ENCODE results near the gene ZNF423. TPM values are rescaled to one million over a fixed set of nuclear protein-coding genes. Genes with fewer than 3 reads are reported as not detected.

The ZNF423 gene
- total RNA-seq, 1 experiment from 2014 or later: 0.49 TPM

DNA sequence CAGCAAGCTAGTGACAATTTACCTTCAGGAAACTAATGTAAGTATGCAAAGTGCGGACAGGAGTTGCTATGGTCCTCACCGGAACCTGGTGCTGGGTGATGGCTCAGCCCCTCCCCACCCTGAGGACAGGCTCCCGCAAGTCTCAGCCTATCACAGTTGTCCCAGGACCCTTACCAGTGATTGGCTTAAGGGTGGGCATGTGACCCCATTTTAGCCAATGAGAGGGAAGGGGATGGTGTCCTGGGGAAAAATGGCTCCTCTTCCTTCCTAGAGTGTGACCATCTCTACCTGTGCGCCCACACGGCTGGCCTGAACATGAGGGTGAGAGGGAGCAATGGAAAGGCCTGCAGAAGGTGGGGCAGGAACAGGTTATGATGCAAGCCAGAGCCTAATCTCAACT is 401.9 kb downstream of the ZNF423 start:
- ATAC-seq (no peak), DNase-seq (ENCODE audit: low read depth, low spot score) (no peak)
- H3K9me3 ChIP-seq (ENCODE audit: control insufficient read depth, insufficient read depth, low read depth, low read length): no peaks in the 10 kb centered on the region
- H3K27me3 ChIP-seq (ENCODE audit: control insufficient read depth, insufficient read depth, low read length): 0 out of 2 replicates have a peak, but pooled peaks cover 2% of the 10 kb centered on the region
- TF ChIP-seq, protein P1, sequence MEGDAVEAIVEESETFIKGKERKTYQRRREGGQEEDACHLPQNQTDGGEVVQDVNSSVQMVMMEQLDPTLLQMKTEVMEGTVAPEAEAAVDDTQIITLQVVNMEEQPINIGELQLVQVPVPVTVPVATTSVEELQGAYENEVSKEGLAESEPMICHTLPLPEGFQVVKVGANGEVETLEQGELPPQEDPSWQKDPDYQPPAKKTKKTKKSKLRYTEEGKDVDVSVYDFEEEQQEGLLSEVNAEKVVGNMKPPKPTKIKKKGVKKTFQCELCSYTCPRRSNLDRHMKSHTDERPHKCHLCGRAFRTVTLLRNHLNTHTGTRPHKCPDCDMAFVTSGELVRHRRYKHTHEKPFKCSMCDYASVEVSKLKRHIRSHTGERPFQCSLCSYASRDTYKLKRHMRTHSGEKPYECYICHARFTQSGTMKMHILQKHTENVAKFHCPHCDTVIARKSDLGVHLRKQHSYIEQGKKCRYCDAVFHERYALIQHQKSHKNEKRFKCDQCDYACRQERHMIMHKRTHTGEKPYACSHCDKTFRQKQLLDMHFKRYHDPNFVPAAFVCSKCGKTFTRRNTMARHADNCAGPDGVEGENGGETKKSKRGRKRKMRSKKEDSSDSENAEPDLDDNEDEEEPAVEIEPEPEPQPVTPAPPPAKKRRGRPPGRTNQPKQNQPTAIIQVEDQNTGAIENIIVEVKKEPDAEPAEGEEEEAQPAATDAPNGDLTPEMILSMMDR (IDR thresholded peaks at IDR 0.05): no peak
- TF ChIP-seq SIN3A (IDR thresholded peaks at IDR 0.05; ENCODE audit: borderline replicate concordance, insufficient read depth, low read depth, low read length) (no peak), TCF7L2 (IDR thresholded peaks at IDR 0.05; ENCODE audit: low read depth, low read length) (no peak), POLR2AphosphoS5 (IDR thresholded peaks at IDR 0.05; ENCODE audit: low read depth, low read length) (no peak)
- TF ChIP-seq, protein P2, sequence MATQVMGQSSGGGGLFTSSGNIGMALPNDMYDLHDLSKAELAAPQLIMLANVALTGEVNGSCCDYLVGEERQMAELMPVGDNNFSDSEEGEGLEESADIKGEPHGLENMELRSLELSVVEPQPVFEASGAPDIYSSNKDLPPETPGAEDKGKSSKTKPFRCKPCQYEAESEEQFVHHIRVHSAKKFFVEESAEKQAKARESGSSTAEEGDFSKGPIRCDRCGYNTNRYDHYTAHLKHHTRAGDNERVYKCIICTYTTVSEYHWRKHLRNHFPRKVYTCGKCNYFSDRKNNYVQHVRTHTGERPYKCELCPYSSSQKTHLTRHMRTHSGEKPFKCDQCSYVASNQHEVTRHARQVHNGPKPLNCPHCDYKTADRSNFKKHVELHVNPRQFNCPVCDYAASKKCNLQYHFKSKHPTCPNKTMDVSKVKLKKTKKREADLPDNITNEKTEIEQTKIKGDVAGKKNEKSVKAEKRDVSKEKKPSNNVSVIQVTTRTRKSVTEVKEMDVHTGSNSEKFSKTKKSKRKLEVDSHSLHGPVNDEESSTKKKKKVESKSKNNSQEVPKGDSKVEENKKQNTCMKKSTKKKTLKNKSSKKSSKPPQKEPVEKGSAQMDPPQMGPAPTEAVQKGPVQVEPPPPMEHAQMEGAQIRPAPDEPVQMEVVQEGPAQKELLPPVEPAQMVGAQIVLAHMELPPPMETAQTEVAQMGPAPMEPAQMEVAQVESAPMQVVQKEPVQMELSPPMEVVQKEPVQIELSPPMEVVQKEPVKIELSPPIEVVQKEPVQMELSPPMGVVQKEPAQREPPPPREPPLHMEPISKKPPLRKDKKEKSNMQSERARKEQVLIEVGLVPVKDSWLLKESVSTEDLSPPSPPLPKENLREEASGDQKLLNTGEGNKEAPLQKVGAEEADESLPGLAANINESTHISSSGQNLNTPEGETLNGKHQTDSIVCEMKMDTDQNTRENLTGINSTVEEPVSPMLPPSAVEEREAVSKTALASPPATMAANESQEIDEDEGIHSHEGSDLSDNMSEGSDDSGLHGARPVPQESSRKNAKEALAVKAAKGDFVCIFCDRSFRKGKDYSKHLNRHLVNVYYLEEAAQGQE (IDR thresholded peaks at IDR 0.05; ENCODE audit: insufficient read depth in 1 of 2, low read depth in 2 of 2, low read length in 1 of 2): no peak
- in situ Hi-C loops (cut with HindIII; ENCODE audit: low pct_unique_long_range_greater_than_20kb, low sequenced_read_pairs) (no loop called here), intact Hi-C loops (cut with micrococcal nuclease; ENCODE audit: unreplicated experiment) (no loop called here)
- H3K36me3 ChIP-seq (ENCODE audit: control insufficient read depth, insufficient read depth, low read length): no peaks in the 10 kb centered on the region
- H3K4me1 ChIP-seq (ENCODE audit: control insufficient read depth, insufficient read depth, low read length): no peaks in the 10 kb centered on the region
- no peak overlapping the region for H3K27ac ChIP-seq (ENCODE audit: low read length)
- no peak overlapping the region for H3K4me3 ChIP-seq (ENCODE audit: low read depth in 2 of 2, low read length in 2 of 2)
- ChIA-PET POLR2A (no interaction called here), CTCF (no interaction called here)
- BruUV-seq (replicated peaks): no TSS peak

DNA sequence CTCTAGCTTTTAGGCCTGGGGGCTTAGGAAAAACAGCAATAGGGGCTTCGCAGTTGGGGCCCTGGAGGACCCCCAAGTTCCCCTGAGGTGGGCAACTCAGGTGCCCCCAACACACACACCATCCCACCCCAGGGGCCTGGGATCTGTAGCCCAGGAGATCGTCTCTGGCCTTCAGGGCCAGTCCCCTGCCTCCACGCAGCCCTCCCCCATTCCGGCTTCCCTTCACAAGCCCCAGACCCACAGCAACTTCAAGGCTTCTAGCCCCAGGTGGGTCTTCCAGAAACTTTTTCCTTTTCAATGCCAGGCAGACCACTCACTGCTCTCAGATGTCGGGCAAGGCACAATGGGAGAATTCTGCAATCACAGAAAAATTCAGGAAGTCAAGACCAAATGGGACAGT is 402.9 kb downstream of the ZNF423 start:
- Histone ChIP-seq H3K27ac (ENCODE audit: low read length) (no peak overlapping the region), H3K36me3 (ENCODE audit: control insufficient read depth, insufficient read depth, low read length) (no peaks in the 10 kb centered on the region), H3K4me3 (ENCODE audit: low read depth in 2 of 2, low read length in 2 of 2) (no peak overlapping the region), H3K9me3 (ENCODE audit: control insufficient read depth, insufficient read depth, low read depth, low read length) (no peaks in the 10 kb centered on the region), H3K4me1 (ENCODE audit: control insufficient read depth, insufficient read depth, low read length) (no peaks in the 10 kb centered on the region), H3K27me3 (ENCODE audit: control insufficient read depth, insufficient read depth, low read length) (0 out of 2 replicates have a peak, but pooled peaks cover 2% of the 10 kb centered on the region)
- intact Hi-C loops (cut with micrococcal nuclease; ENCODE audit: unreplicated experiment): no loop called here
- DNase-seq (ENCODE audit: low read depth, low spot score): no peak
- ChIA-PET POLR2A (no interaction called here), CTCF (no interaction called here)
- in situ Hi-C loops (cut with HindIII; ENCODE audit: low pct_unique_long_range_greater_than_20kb, low sequenced_read_pairs): no loop called here
- TF ChIP-seq TCF7L2 (IDR thresholded peaks at IDR 0.05; ENCODE audit: low read depth, low read length) (no peak), POLR2AphosphoS5 (IDR thresholded peaks at IDR 0.05; ENCODE audit: low read depth, low read length) (no peak), SIN3A (IDR thresholded peaks at IDR 0.05; ENCODE audit: borderline replicate concordance, insufficient read depth, low read depth, low read length) (no peak)
- TF ChIP-seq, protein P2 (IDR thresholded peaks at IDR 0.05; ENCODE audit: insufficient read depth in 1 of 2, low read depth in 2 of 2, low read length in 1 of 2): no peak
- TF ChIP-seq, protein P1 (IDR thresholded peaks at IDR 0.05): no peak
- no TSS peak for BruUV-seq (replicated peaks)
- no peak for ATAC-seq
